GM10248 (cell line): Measurements from ENCODE around the gene NT5C.

ENCODE experiments used
- CTCF ChIA-PET: fragments of 300-600 bp; sonication (Branson Sonifier 250); formaldehyde crosslinking; extraction: SDS; loops from one replicate; lab custom pipeline; 2021; ENCODE audit warnings: antibody characterized with exemption; lab: Yijun Ruan, JAX
- POLR2A ChIA-PET: fragments of 350-650 bp; sonication (Branson Sonifier 250); formaldehyde crosslinking; extraction: SDS; loops from one replicate; lab custom pipeline; 2020; ENCODE audit warnings: antibody characterized with exemption; lab: Yijun Ruan, JAX
- DNase-seq: peaks from one replicate; pipeline ENCODE4 v3.0.0; 2012; ENCODE audit errors: extremely low spot score
- CTCF ChIP-seq: IDR thresholded peaks from 2 replicates; pipeline ENCODE4 v1.5.1; 2012; ENCODE audit warnings: mild to moderate bottlenecking, low read depth; ENCODE audit errors: extremely low read depth, missing control alignments, control extremely low read depth

Gene NT5C

GRCh38 chr17:75090871-75091854 is 40.4 kb downstream of the NT5C start:
- no peak for TF ChIP-seq CTCF
- ChIA-PET POLR2A (no interaction called here), CTCF (interaction anchor here (1.0 to 6.3 kb wide), 4 partner anchors 15 to 130 kb away, joined by 3 to 36 read pairs (median 6); partner anchors contain the start of gene ARMC7)
- DNase-seq = no peak

GRCh38 chr17:75088465-75089417 is 42.8 kb downstream of the NT5C start:
- ChIA-PET CTCF (interaction anchor here (0.9 to 6.3 kb wide), 9 partner anchors 9 to 127 kb away, joined by 3 to 36 read pairs (median 5); partner anchors contain the start of gene NT5C), POLR2A (interaction anchor here (1.2 kb wide), 1 partner anchor 27 kb away, joined by 3 read pairs; no protein-coding TSS in a partner anchor)
- no peak for TF ChIP-seq CTCF
- no peak for DNase-seq

GRCh38 chr17:75087558-75088453 is 43.7 kb downstream of the NT5C start, which contains the start of gene SLC16A5:
Gene SLC16A5, plus strand, starts transcription at chr17:75087954. Its CDS starts 5,683 bp downstream, at chr17:75093637.
- DNase-seq = peak; percentile 72
- POLR2A ChIA-PET = interaction anchor here (0.5 to 1.2 kb wide), 2 partner anchors 26 to 107 kb away, joined by 3 to 7 read pairs; no protein-coding TSS in a partner anchor
- CTCF ChIA-PET = interaction anchor here (0.9 to 6.3 kb wide), 10 partner anchors 8 to 126 kb away, joined by 3 to 36 read pairs (median 5); partner anchors contain the start of gene NT5C
- TF ChIP-seq CTCF = no peak

- no peak for DNase-seq
- ChIA-PET POLR2A (interaction anchor here (0.5 kb wide), 1 partner anchor 107 kb away, joined by 7 read pairs; no protein-coding TSS in a partner anchor), CTCF (interaction anchor here (1.4 to 6.3 kb wide), 7 partner anchors 8 to 85 kb away, joined by 4 to 36 read pairs (median 8); partner anchors contain the start of gene NT5C)
- no peak for TF ChIP-seq CTCF
Measured at GRCh38 chr17:75087182-75087557, 44.4 kb downstream of the NT5C start.

GRCh38 chr17:75086496-75087181 is 44.9 kb downstream of the NT5C start:
- ChIA-PET CTCF (interaction anchor here (1.7 to 6.3 kb wide), 3 partner anchors 20 to 85 kb away, joined by 4 to 36 read pairs (median 9); no protein-coding TSS in a partner anchor), POLR2A (no interaction called here)
- TF ChIP-seq CTCF = no peak
- DNase-seq = no peak
